ENCODE results near the gene PHYKPL. TPM values are rescaled to one million over a fixed set of nuclear protein-coding genes. Genes with fewer than 3 reads are reported as not detected.
"Not testable (repeated sequence)": the region's sequence is repeated elsewhere in the genome, so short reads cannot be mapped to it uniquely, and the experiment has no call there.

Gene PHYKPL
- total RNA-seq, 1 donor from 2014 or later = 144 TPM

GRCh38 chr5:178265746-178266145 is 33.1 kb upstream of the PHYKPL start:
- DNase-seq (ENCODE audit: low spot score) = no peak

GRCh38 chr5:178264044-178264443 is 31.4 kb upstream of the PHYKPL start:
- no peak for DNase-seq (ENCODE audit: low spot score)

DNA sequence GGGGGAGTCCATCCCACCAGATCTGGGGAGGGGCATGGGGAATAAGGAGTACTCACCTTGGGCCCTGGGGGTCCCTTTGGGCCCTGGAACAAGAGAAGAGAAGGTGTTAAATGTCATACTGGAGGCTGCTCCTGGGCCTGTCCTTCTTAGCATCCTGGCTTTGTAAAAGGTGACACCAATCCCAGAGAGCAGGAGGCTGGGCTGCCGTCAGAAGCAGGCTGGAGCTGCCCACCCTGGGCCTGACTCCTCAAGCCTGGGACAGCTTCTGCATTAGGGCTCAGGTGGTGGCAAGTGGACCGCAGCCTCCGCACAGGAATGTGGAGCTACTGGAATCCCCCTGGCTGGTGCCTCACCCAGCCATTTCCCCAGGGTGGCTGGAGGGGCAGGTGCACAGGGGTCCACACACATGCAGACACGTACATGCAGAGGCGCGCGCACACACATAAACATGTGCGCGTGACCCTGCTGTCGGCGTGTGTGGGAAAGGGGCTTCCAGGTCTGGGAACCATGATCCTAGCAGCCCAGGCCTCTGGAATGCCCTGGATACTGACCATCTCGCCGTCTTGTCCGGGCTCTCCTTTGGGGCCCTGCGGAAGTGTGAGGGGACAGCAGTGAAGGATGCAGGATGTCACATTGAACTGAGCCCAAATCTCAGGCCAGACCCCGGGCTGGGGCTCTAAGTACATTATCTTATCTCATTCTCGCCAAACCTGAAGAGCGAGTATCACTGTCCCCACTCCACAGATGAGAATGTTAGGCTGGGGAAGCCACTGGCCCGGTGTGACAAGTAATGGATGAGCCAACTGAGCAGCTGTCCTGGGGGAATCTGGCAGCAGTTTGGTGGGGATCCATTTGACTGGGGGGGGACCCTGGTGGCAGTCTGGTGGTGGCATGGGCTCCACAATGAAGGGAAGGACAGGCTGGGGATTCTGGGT is 29.3 kb upstream of the PHYKPL start:
- no peak for DNase-seq (ENCODE audit: low spot score)

- no peak for DNase-seq (ENCODE audit: low spot score)
These were observed 27.3 kb upstream of the PHYKPL start for GRCh38 chr5:178259623-178260536.

DNA sequence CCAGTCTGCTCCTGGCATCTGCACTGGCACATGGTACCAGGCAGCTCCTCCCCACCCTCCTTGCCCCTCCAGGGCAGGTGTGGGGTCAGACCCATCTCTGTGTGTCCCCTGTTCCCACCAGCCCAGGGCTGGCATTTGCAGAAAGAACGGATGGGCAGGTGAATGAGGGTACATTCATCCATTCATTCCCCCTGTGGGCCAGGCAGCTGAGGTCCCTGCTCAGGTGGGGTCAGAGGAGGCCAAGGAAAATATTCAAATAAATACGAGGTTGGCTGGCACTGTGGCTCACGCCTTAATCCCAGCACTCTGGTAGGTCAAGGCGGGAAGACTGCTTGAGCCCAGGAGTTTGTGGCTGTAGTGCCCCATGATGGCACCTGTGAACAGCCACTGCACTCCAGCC is 25.0 kb upstream of the PHYKPL start:
- DNase-seq (ENCODE audit: low spot score) = no peak

DNA sequence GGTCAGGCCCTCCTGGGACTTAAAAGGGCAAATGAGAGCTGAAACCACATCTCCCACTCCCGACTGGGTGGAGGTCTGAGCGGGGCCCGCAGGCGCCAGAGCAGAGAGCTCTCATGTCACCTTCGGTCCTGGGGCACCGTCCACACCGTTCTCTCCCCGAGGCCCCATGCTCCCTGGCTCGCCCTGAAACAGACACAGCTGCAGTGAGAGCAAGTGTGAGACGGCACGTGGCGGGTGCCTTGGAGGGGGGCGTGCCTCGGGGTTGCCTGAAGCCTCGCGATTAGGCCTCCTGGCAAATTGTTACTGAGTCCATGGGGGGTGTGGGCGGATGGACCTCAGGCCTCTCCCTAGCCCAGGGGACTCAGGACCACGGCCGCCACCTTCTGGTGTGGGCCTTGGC is 24.1 kb upstream of the PHYKPL start:
- no peak for DNase-seq (ENCODE audit: low spot score)

DNA sequence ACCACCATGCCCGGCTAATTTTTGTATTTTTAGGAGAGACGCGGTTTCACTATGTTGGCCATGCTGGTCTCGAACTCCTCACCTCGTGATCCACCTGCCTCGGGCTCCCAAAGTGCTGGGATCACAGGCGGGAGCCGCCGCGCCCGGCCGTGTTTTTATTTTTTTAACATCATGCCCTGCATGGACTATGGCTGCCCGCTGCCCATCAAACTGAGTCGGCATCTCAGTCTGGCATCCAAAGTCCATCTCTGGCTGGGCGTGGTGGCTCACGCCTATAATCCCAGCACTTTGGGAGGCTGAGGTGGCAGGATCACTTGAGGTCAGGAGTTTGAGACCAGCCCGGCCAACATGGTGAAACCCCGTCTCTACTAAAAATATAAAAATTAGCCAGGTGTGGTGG is 21.0 kb upstream of the PHYKPL start:
- not testable (repeated sequence) for DNase-seq (ENCODE audit: low spot score)

GRCh38 chr5:178252258-178252657 is 19.7 kb upstream of the PHYKPL start:
- no peak for DNase-seq (ENCODE audit: low spot score)

GRCh38 chr5:178250263-178250662 is 17.7 kb upstream of the PHYKPL start:
- no peak for DNase-seq (ENCODE audit: low spot score)

DNA sequence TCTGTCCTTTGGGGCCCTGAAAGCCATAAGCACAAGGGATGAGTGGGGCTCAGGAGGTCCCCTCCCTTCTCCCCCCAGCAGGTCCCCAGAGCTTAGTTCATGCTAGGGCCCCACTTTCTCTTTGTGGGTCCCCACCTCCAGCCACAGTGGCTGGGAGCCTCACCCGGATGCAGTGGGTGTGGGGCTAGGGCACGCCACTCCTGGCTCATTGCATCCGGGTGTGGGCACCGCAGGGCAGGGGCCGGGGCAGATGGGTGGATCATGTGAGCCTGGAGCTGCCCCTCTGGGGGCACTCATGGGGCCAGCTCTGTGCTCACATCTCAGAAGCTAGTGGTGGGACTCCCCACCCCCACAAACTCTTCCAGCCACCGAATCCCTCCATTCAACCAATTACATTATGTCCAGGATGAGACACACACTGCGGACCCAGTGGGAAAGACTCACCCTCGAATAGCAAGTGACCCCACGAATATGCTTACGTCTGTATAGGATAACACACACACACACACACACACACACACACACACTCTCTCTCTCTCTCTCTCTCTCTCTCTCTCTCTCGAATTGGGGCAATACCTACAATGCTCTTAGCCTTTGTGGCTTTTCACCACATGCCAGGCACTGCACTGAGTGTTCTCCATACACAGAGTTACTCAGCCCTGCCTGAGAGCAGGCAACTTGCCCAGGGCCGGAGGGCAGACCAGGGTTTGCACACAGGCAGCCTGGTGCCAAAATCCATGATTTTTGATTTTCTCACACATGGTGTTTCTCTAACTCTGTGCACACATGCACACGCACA is 16.8 kb upstream of the PHYKPL start:
- no peak for DNase-seq (ENCODE audit: low spot score)

DNA sequence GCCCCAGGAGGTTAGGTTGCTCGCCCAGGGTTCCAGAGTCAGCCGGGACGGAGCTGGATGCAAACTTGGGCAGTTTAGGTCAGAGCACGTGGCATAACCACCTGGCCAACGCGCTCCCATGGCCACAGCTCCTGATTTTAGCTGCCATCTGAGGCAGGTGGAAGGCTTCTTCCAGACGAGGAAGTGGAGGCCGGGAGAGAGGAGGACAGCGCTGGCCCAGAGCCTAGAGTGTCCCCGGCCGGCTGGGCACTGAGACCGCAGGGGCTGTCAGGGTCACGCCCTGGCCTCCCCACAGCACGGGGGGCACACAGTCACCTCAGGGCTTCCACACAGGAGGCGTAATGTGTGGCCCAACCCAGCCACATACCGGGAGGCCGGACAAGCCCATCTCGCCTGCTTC is 16.1 kb upstream of the PHYKPL start:
- DNase-seq (ENCODE audit: low spot score) = no peak

DNA sequence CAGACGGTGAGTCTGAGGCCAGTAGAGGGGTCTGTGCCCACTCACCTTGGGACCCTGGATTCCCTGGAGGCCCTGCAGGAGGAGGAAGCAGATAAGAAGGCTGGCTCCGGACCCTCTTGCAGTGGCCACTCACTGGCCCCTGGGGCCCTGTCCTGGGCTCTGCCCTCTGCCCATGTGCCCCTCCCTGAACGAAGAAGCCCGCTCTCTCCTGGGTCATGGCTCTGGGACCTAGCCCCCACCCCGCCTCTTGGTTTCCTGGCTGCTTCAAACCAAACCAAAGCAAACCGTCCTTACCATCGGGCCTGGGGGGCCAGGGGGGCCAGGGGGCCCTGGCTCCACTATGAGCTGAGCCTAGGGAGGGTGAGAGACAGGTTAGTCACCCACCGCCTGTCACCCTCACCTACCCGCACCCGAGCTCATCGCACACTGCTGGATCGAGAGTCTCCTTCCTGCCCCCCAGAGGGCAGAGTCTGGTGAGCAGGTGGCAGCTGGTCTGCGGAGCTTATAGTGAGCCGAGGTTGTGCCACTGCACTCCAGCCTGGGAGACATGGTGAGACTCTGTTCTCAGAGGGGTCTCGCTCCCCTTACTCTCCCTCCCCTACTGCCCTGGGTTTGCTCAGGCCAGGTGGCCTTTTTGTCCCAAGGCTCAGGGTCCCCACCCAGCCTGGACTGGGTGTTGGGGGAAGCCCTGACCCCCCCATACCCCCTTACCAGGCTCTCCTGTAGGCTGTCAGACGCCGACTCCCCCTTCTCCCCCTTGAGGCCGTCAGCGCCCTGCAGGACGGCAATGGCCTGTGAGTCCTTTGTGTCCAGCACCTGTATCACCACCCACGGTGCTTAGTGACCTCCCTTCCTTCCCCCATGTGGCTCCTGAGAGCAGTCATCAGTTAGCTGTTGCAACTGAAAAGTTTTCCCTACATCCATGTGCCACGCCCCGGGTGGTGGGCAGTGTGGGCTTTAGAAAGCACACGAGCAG is 15.2 kb upstream of the PHYKPL start:
- no peak for DNase-seq (ENCODE audit: low spot score)

DNA sequence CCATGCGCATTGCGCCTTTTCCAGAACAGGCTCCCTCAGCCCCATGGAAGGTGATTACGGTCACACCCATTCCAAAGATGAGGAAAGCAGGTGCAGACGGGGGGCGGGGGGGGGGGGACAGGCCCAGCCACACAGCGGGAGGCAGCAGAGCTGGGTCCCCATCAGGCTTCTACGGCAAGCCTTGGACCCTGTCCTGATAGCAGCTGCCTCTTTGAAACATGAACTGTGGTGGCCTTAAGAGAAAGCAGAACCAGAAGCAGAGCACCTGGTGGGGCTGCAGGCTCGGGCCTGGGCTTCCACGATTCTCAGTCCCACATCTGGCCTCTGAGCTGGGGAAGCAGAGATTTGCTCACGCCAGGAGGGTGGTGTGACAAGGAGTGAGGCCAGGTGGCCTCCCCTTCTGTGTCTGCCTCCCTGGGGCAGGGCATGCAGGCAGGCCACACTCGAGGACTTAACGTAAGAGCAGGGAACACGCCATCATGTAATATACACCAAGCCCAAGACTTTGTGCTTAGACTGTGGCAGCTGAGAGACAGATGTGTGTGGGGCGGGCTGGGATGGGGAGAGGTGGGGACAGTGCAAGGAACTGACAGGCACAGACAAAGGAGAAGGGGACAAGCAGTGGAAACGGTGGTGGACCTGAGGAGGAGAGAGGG is 14.2 kb upstream of the PHYKPL start:
- no peak for DNase-seq (ENCODE audit: low spot score)

DNA sequence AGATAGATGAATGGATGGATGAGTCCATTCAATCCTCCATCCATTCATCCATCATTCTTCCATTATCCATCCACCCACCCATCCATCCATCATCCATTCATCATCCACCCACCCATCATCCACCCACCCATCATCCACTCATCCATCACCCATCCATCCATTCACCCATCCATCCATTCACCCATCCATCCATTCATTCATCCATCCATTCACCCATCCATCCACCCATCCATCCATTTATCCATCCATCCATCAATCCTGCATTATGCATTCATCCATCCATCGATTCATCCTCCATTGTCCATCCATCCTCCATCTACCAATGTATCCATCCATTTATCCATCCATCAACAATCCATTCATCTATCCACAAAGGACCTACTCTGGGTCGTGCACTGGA is 12.8 kb upstream of the PHYKPL start:
- no peak for DNase-seq (ENCODE audit: low spot score)

- DNase-seq (ENCODE audit: low spot score) = no peak
These were observed 12.0 kb upstream of the PHYKPL start for GRCh38 chr5:178244576-178244975.

DNA sequence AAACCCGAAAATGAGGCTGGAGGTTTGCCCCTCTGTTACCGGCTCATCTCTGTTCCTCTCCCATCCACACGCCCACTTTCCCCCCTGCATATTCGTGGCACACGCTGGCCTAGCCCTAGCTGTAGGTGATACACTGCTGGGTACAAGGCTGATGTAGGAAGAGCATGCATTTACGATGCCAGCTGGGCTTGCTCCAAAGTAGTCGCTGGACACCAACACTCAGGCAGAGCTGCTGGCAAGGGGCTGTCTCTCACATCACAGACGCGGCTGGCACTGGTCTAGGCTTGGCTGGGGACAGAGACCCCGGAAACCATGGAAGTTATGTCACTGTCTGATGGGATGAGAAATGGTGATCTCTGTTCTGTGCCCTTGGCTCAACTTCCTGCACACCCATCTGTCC is 9.8 kb upstream of the PHYKPL start:
- no peak for DNase-seq (ENCODE audit: low spot score)

GRCh38 chr5:178241688-178242231 is 9.2 kb upstream of the PHYKPL start:
- no peak for DNase-seq (ENCODE audit: low spot score)

- no peak for DNase-seq (ENCODE audit: low spot score)
These were observed 8.6 kb upstream of the PHYKPL start for GRCh38 chr5:178241231-178241663.

- no peak for DNase-seq (ENCODE audit: low spot score)
These were observed 8.2 kb upstream of the PHYKPL start for GRCh38 chr5:178240766-178241165.
